Activated naive CD4-positive, alpha-beta T cell treated with anti-CD3 and anti-CD28 coated beads, Interleukin-2, amount 10 ng/mL, durations not matched to agents 7 days and 5 days (primary cell): ENCODE data around the gene CTNNA3.
"Not testable (repeated sequence)": the region's sequence is repeated elsewhere in the genome, so short reads cannot be mapped to it uniquely, and the experiment has no call there.

Experiments
- CTCF ChIA-PET: fragments of 350-600 bp; sonication (Branson Sonifier 250); formaldehyde crosslinking; loops from one replicate; lab custom pipeline; 2021; ENCODE audit warnings: antibody characterized with exemption; lab: Charles Lee
- DNase-seq: peaks from one replicate; pipeline ENCODE4 v3.0.0-alpha.2; 2020
- H3K27ac Mint-ChIP-seq: one replicate; pipeline ENCODE4 v1.8.0; 2021; ENCODE audit warnings: mild to moderate bottlenecking, moderate library complexity, mixed read lengths
- H3K27me3 Mint-ChIP-seq: one replicate; pipeline ENCODE4 v1.8.0; 2021; ENCODE audit warnings: mild to moderate bottlenecking, mixed read lengths
- H3K36me3 Mint-ChIP-seq: one replicate; pipeline ENCODE4 v1.8.0; 2021; ENCODE audit warnings: mixed read lengths
- H3K4me1 Mint-ChIP-seq: one replicate; pipeline ENCODE4 v1.8.0; 2021; ENCODE audit warnings: mixed read lengths
- H3K4me3 Mint-ChIP-seq: one replicate; pipeline ENCODE4 v1.8.0; 2021; ENCODE audit warnings: mild to moderate bottlenecking, moderate library complexity, mixed read lengths
- H3K9me3 Mint-ChIP-seq: one replicate; pipeline ENCODE4 v1.8.0; 2021; ENCODE audit warnings: mixed read lengths

Gene CTNNA3

GRCh38 chr10:66440568-66440967, 1255.4 kb downstream of the CTNNA3 start:
- Mint-ChIP-seq H3K9me3 (peaks cover 9% of the 10 kb centered on the region), H3K27ac (no peak overlapping the region), H3K4me1 (no peaks in the 10 kb centered on the region), H3K36me3 (no peaks in the 10 kb centered on the region), H3K27me3 (no peaks in the 10 kb centered on the region), H3K4me3 (no peak overlapping the region)
- CTCF ChIA-PET: interaction anchor here (0.6 kb wide), 1 partner anchor 115 kb away, joined by 3 read pairs; no protein-coding TSS in a partner anchor
- no peak for DNase-seq

GRCh38 chr10:66414943-66415342, 1281.1 kb downstream of the CTNNA3 start:
- H3K4me1 Mint-ChIP-seq: no peaks in the 10 kb centered on the region
- no peak overlapping the region for H3K4me3 Mint-ChIP-seq
- CTCF ChIA-PET: no interaction called here
- H3K36me3 Mint-ChIP-seq: no peaks in the 10 kb centered on the region
- H3K27ac Mint-ChIP-seq: no peak overlapping the region
- H3K9me3 Mint-ChIP-seq: peaks cover 12% of the 10 kb centered on the region
- no peak for DNase-seq
- H3K27me3 Mint-ChIP-seq: no peaks in the 10 kb centered on the region

GRCh38 chr10:66405566-66405965, 1290.4 kb downstream of the CTNNA3 start:
- Mint-ChIP-seq H3K4me3 (no peak overlapping the region), H3K27ac (no peak overlapping the region), H3K9me3 (peaks cover 3% of the 10 kb centered on the region), H3K27me3 (no peaks in the 10 kb centered on the region), H3K36me3 (no peaks in the 10 kb centered on the region), H3K4me1 (no peaks in the 10 kb centered on the region)
- CTCF ChIA-PET: no interaction called here
- no peak for DNase-seq

- H3K4me3 Mint-ChIP-seq: no peak overlapping the region
Measured at GRCh38 chr10:66398669-66399068, 1297.3 kb downstream of the CTNNA3 start.

GRCh38 chr10:66394342-66395063, 1301.5 kb downstream of the CTNNA3 start:
- Mint-ChIP-seq H3K9me3 (peaks cover 2% of the 10 kb centered on the region), H3K4me1 (no peaks in the 10 kb centered on the region)

More at GRCh38 chr10:66398669-66399068, 1297.3 kb downstream of the CTNNA3 start:
- no peaks in the 10 kb centered on the region for H3K27me3 Mint-ChIP-seq
- DNase-seq: no peak
- no peaks in the 10 kb centered on the region for H3K9me3 Mint-ChIP-seq
- H3K36me3 Mint-ChIP-seq: no peaks in the 10 kb centered on the region
- no peak overlapping the region for H3K27ac Mint-ChIP-seq
- CTCF ChIA-PET: no interaction called here
- H3K4me1 Mint-ChIP-seq: no peaks in the 10 kb centered on the region

GRCh38 chr10:66390926-66391325, 1305.1 kb downstream of the CTNNA3 start:
- Mint-ChIP-seq H3K9me3 (peaks cover 2% of the 10 kb centered on the region), H3K27me3 (no peaks in the 10 kb centered on the region), H3K36me3 (no peaks in the 10 kb centered on the region), H3K27ac (no peak overlapping the region), H3K4me1 (no peaks in the 10 kb centered on the region), H3K4me3 (no peak overlapping the region)
- CTCF ChIA-PET: no interaction called here
- DNase-seq: no peak

More at GRCh38 chr10:66394342-66395063, 1301.5 kb downstream of the CTNNA3 start:
- H3K27me3 Mint-ChIP-seq: no peaks in the 10 kb centered on the region
- CTCF ChIA-PET: no interaction called here
- no peak for DNase-seq
- H3K36me3 Mint-ChIP-seq: no peaks in the 10 kb centered on the region
- no peak overlapping the region for H3K27ac Mint-ChIP-seq
- H3K4me3 Mint-ChIP-seq: no peak overlapping the region

- H3K4me1 Mint-ChIP-seq: no peaks in the 10 kb centered on the region
- H3K36me3 Mint-ChIP-seq: no peaks in the 10 kb centered on the region
- peaks cover 9% of the 10 kb centered on the region for H3K9me3 Mint-ChIP-seq
- H3K27me3 Mint-ChIP-seq: no peaks in the 10 kb centered on the region
- no peak overlapping the region for H3K4me3 Mint-ChIP-seq
- H3K27ac Mint-ChIP-seq: no peak overlapping the region
- CTCF ChIA-PET: no interaction called here
- DNase-seq: no peak
Measured at GRCh38 chr10:66381045-66381444, 1315.0 kb downstream of the CTNNA3 start.

- H3K4me1 Mint-ChIP-seq: no peaks in the 10 kb centered on the region
Measured at GRCh38 chr10:66378117-66378876, 1317.7 kb downstream of the CTNNA3 start.

GRCh38 chr10:66368146-66368545, 1327.8 kb downstream of the CTNNA3 start:
- H3K4me1 Mint-ChIP-seq: no peaks in the 10 kb centered on the region
- peaks cover 6% of the 10 kb centered on the region for H3K9me3 Mint-ChIP-seq
- CTCF ChIA-PET: no interaction called here
- no peak for DNase-seq
- H3K36me3 Mint-ChIP-seq: no peaks in the 10 kb centered on the region
- no peak overlapping the region for H3K4me3 Mint-ChIP-seq
- H3K27ac Mint-ChIP-seq: no peak overlapping the region
- H3K27me3 Mint-ChIP-seq: no peaks in the 10 kb centered on the region

More at GRCh38 chr10:66378117-66378876, 1317.7 kb downstream of the CTNNA3 start:
- peaks cover 9% of the 10 kb centered on the region for H3K9me3 Mint-ChIP-seq
- no peaks in the 10 kb centered on the region for H3K27me3 Mint-ChIP-seq
- no peak overlapping the region for H3K27ac Mint-ChIP-seq
- no peak for DNase-seq
- H3K36me3 Mint-ChIP-seq: no peaks in the 10 kb centered on the region
- CTCF ChIA-PET: no interaction called here
- H3K4me3 Mint-ChIP-seq: no peak overlapping the region

GRCh38 chr10:66366163-66366562, 1329.8 kb downstream of the CTNNA3 start:
- Mint-ChIP-seq H3K27ac (no peak overlapping the region), H3K36me3 (no peaks in the 10 kb centered on the region), H3K4me1 (no peaks in the 10 kb centered on the region), H3K27me3 (no peaks in the 10 kb centered on the region), H3K9me3 (peaks cover 6% of the 10 kb centered on the region), H3K4me3 (no peak overlapping the region)
- CTCF ChIA-PET: no interaction called here
- no peak for DNase-seq

GRCh38 chr10:66365686-66366085, 1330.3 kb downstream of the CTNNA3 start:
- H3K4me3 Mint-ChIP-seq: no peak overlapping the region
- no peak for DNase-seq
- no peaks in the 10 kb centered on the region for H3K4me1 Mint-ChIP-seq
- no peak overlapping the region for H3K27ac Mint-ChIP-seq
- CTCF ChIA-PET: no interaction called here
- H3K27me3 Mint-ChIP-seq: no peaks in the 10 kb centered on the region
- no peaks in the 10 kb centered on the region for H3K36me3 Mint-ChIP-seq
- peaks cover 6% of the 10 kb centered on the region for H3K9me3 Mint-ChIP-seq

- CTCF ChIA-PET: no interaction called here
- no peaks in the 10 kb centered on the region for H3K27me3 Mint-ChIP-seq
- no peak overlapping the region for H3K4me3 Mint-ChIP-seq
- H3K27ac Mint-ChIP-seq: no peak overlapping the region
- no peaks in the 10 kb centered on the region for H3K4me1 Mint-ChIP-seq
- peaks cover 4% of the 10 kb centered on the region for H3K9me3 Mint-ChIP-seq
- DNase-seq: no peak
- H3K36me3 Mint-ChIP-seq: no peaks in the 10 kb centered on the region
Measured at GRCh38 chr10:66362522-66362921, 1333.5 kb downstream of the CTNNA3 start.

GRCh38 chr10:66353822-66354221, 1342.2 kb downstream of the CTNNA3 start:
- H3K36me3 Mint-ChIP-seq, DNase-seq, H3K4me1 Mint-ChIP-seq, H3K27me3 Mint-ChIP-seq, CTCF ChIA-PET, H3K9me3 Mint-ChIP-seq, H3K27ac Mint-ChIP-seq, H3K4me3 Mint-ChIP-seq: not testable (repeated sequence)

- no peak overlapping the region for H3K27ac Mint-ChIP-seq
- CTCF ChIA-PET: no interaction called here
Measured at GRCh38 chr10:66353422-66353821, 1342.6 kb downstream of the CTNNA3 start.

More at GRCh38 chr10:66353422-66353821, 1342.6 kb downstream of the CTNNA3 start:
- Mint-ChIP-seq H3K36me3 (no peaks in the 10 kb centered on the region), H3K9me3 (peaks cover 2% of the 10 kb centered on the region), H3K4me3 (no peak overlapping the region), H3K27me3 (no peaks in the 10 kb centered on the region), H3K4me1 (no peaks in the 10 kb centered on the region)
- DNase-seq: no peak
